HG02623 (cell line): Measurements from ENCODE around the gene ZDHHC9.

Source experiments
- ATAC-seq: cut with Tn5 transposase; IDR thresholded peaks from one replicate; pipeline ENCODE4 v1.9.1; 2021; ENCODE audit warnings: moderate library complexity; ENCODE audit not compliant: unreplicated experiment

The ZDHHC9 gene

DNA sequence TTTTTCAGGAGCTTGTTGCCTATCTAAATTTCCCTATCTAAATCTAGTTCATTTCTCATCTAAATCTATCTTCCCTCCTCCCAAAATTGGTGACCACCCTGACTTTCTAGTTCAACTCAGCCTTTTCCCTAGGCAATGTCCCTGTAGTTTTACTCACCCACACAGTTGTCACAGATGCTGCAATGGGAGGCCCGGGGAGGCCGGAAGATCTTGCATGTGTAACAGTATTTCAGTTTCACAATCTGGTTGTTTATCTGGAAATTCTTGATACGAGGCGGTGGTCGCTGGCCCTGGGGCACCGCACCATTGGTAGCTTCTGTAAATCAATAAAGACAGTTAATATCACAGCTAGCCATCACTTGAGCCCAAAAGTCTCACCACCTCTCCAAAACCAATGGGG is 20.2 kb downstream of the ZDHHC9 start:
- no peak for ATAC-seq

GRCh38 chrX:129823115-129823514 is 20.6 kb downstream of the ZDHHC9 start:
- no peak for ATAC-seq

- ATAC-seq = no peak
Measured at GRCh38 chrX:129818123-129818522, 25.6 kb downstream of the ZDHHC9 start.

- no peak for ATAC-seq
Measured at GRCh38 chrX:129813662-129814368, 29.9 kb downstream of the ZDHHC9 start.

DNA sequence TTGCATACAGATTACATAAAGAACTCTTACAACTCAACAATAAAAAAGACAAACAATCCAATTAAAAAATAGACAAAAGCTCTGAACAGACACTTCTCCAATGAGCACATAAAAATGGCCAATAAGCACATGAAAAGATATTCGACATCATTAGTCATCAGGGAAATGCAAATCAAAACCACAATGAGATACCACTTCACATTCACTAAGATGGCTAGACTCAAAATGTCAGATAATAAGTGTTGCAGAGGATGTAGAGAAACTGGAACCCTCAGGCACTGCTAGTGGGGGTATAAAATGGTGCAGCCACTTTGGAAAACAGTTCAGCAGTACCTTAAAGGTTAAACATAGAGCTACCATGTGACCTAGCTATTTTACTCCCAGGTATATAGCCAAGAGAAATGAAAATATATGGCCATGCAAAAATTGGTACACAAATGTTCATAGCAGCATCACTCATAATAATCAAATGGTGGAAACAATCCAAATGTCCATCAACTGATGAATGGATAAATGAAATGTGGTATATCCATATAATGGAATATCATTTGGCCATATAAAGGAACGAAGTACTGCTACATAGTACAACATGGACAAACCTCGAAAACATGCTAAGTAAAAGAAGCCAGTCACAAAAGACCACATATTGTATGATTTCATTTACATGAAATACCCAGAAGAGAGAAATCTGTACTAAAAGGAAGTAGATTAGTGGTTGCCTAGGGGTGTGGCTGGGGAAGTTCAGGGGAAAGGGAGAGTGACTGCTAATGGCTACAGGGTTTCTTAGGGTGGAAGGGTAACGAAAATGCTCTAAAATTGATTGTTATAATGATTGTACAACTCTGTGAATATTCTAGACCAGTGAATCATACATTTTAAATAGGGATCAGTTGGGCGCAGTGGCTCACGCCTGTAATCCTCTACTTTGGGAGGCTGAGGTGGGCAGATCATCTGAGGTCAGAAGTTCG is 34.6 kb downstream of the ZDHHC9 start:
- ATAC-seq = no peak

DNA sequence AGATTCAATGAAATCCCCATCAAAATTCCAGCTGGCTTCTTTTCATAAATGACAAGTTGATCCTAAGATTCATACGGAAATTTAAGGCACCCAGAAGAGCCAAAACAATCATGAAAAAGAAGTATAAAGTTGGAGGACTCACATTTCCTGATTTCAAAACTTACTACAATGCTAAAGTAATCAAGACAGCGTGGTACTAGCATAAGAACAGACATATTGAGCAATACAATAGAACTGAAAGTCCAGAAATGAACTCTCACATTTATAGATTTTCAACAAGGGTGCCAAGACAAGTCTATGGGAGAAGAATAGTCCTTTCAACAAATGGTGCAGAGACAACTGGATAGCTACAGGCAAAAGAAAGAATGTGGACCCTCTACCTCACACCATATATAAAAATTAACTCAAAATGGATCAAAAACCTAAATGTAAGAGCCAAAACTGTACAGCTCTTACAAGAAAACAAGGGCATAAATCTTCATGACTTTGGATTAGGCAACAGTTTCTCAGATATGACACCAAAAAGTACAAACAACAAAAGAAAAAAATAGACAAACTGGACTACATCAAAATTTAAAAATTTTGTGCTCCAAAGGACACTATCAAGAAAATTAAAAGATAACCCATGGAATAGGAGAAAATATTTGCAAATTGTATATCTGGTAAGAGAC is 35.4 kb downstream of the ZDHHC9 start:
- ATAC-seq = no peak

GRCh38 chrX:129804806-129805205 is 38.9 kb downstream of the ZDHHC9 start:
- ATAC-seq = no peak

DNA sequence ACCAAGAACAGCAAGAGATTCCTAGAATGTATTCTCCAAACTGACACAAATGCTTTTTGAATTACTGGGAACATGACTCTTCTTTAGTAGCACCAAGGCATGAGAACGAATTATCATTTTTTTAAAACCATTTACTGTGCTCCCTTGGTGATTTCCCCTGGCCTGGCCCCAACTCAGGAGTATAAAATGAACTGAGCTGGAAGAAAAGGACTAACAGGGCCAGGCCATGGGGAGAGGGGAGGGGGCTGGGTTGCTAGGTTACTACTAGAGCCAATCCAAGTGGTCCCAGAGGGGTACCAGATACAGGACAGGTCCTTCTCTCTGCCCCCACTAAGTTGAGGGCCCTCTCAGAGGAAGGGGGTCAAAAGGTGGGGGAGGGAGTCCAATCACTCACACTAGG is 40.8 kb downstream of the ZDHHC9 start:
- ATAC-seq = no peak

GRCh38 chrX:129800186-129800585 is 43.5 kb downstream of the ZDHHC9 start:
- ATAC-seq = no peak

DNA sequence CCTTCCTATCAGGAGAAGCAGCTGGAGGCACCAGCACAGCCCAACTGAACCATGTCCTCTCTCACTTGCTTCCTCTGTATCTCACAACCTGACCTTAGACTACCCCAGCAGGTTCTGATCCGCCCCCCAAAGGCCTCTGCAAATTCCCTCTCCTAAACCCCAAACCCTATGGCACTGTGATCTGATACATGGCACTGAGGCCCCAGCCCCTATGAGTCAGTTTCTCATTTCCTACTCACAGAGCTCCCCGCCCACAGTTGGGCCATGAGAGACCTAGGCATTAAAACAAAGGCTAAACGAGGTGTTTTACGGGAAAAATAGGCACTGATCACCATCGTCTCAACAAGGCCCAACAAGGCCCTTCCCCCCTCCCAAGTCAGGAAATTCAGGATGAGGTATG is 44.8 kb downstream of the ZDHHC9 start:
- no peak for ATAC-seq

GRCh38 chrX:129798456-129798855 is 45.2 kb downstream of the ZDHHC9 start:
- no peak for ATAC-seq

DNA sequence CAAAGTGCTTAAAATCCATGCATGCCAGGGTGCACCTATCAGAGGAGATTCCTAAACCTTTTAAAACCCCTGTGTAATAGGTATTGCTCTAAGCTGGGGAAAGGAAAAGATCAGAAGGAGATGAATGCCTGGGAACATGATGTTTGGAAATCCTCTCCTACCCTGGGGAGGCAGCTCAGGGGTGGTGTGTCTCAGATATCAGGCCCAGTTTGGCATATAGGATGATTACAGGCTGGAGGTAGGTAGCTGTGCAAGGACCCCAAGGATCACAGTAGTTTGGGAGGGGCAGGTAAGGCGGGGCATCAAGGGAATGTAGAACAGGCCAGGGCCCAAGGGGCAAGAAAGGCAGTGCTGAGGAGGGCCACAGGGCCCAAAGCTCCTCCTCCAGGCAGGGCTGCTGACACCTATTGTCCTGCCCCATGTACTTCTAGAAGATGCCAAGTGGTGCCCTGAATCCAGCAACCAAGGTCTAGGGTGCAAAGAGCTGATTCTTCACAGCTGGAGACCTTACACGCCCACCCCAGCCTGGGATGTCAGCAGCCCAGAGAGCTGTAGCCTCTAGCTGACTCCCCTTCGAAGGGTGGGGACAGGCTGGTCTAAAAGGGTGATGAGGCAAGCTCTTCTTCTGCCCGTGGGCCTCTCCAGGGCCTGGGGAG is 46.3 kb downstream of the ZDHHC9 start:
- no peak for ATAC-seq

DNA sequence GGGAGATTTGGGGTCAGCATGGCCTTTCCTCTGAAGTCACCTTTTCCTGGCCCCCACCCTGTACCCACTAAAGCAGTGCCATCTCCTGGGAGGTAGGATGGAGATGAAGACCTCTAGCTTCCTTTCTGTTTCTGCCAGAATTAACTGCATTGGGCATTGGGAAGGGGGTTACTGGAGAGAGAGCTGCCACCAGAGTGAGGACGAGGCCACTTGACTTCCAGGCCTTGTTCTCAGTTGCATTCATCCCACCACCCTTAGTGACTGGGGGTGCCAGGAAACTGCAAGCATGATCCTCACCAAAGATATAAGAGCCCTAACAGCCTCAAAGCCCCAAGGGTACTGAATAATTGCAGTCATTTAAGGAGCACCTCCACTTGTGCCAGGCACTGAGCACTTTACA is 48.1 kb downstream of the ZDHHC9 start:
- ATAC-seq = no peak

DNA sequence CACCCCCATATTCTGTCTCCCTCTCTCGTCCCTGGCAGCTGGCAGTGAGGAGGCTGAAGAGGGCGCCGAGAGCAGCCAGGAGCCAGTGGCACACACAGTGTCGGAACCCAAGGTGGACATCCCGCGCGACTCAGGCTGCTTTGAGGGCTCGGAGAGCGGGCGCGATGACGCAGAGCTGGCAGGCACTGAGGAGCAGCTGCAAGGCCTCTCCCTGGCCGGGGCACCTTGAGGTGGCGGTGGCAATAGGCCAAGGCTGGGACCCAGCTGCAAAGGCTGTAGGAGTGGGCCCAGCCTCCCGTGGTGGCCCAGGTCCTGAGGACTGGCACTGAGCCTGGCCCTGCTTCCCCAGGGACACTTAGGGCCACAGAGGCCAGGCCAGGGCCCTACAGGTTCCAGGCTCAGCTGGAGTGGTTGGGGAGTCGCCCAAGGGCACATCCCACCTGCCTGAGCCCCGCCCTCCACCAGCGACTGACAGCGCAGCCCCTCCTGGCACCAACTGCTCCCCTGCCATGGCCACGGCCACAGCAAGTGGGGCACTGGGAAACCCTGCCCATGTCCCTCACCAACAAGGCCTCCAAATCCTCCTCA is 50.0 kb downstream of the ZDHHC9 start:
- ATAC-seq = no peak

DNA sequence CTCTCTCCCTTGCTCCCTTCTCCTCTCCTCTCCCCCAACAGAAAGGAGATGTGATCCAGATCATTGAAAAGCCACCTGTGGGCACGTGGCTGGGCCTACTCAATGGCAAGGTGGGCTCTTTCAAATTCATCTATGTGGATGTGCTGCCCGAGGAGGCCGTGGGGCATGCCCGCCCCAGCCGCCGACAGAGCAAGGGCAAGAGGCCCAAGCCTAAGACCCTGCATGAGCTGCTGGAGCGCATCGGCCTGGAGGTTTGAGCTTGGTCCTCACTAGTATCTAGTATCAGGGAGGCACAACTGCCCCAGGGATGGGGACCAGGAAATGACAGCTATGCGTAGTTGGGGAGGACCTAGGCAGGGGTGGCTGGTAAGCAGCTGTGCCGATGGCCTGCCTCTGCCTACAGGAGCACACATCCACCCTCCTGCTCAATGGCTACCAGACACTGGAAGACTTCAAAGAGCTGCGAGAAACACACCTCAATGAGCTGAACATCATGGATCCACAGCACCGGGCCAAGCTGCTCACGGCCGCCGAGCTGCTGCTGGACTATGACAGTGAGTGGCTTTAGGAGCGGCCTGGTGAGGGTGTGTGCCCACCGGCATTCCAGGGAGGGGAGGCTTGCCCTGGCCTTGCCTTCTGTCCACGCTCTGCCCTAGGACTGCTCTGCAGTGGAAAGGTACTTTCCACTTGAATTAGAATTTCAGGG is 50.9 kb downstream of the ZDHHC9 start:
- ATAC-seq = no peak

- no peak for ATAC-seq
Measured at GRCh38 chrX:129791961-129792570, 51.6 kb downstream of the ZDHHC9 start.

DNA sequence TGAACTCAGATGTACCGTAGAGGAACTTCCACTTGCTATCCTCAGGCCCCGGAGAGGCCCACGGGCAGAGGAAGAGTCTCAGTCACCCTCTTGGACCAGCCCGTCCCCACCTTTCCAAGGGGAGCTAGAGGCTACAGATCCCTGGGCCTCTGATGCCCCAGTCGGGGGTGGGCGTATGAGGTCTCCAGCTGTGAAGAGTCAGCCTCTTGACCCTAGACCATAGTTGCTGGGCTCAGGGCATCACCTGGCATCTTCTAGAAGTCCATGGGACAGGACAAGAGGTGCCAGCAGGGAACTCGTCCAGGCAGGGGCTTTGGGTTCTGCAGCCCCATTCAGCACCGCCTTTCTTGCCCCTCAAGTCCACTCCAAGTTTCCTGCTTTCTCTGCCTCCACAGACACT is 52.4 kb downstream of the ZDHHC9 start:
- no peak for ATAC-seq

DNA sequence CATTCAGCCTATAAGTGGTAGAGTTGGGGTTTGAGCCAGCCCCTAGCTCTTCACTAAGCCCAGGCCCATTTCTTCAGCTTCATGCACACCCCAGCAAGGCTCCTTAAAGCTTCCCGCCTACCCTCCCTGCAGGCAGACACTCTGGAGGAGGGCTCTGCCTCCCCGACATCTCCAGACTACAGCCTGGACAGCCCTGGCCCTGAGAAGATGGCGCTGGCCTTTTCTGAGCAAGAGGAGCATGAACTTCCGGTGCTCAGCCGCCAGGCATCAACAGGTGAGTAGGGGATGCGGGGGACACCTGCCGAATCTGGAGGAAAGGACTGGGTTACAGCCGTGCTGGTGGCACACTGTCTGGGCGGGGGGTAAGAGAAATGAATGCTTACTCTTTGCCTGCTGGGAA is 52.9 kb downstream of the ZDHHC9 start:
- ATAC-seq = no peak

- ATAC-seq = no peak
Measured at GRCh38 chrX:129790146-129790545, 53.5 kb downstream of the ZDHHC9 start.

GRCh38 chrX:129788527-129788926 is 55.2 kb downstream of the ZDHHC9 start:
- no peak for ATAC-seq
